HG03025 (cell line): Measurements from ENCODE around the gene DNMT3B.
"Not testable (repeated sequence)": the region's sequence is repeated elsewhere in the genome, so short reads cannot be mapped to it uniquely, and the experiment has no call there.

Experiments used
- ATAC-seq: cut with Tn5 transposase; IDR thresholded peaks from one replicate; pipeline ENCODE4 v1.9.1; 2021; ENCODE audit warnings: mild to moderate bottlenecking, moderate library complexity; ENCODE audit not compliant: unreplicated experiment, low FRiP score

Gene DNMT3B

DNA sequence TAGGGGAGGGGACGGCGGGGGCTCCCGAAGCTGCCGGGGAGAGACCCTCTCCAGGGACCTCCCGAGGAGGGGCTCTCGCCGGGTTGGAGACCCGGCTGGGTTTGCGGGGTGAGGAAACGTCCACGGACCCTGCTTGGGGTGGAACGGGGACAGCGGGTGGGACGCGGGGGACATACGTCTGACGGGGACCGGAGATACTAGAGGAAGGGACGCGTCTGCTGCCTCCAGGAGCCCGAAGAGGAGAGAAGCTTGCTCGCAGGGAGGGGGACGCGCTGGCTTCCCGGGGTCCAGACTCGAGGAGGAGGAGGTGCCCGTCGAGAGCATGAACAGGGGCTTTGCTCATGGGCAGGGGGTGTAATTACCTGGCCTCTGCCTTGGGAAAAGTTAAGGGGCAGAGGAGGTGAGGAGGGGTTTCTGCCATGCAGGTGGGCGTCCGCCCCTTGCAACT lies 593 bp downstream of the DNMT3B start:
- no peak for ATAC-seq

DNA sequence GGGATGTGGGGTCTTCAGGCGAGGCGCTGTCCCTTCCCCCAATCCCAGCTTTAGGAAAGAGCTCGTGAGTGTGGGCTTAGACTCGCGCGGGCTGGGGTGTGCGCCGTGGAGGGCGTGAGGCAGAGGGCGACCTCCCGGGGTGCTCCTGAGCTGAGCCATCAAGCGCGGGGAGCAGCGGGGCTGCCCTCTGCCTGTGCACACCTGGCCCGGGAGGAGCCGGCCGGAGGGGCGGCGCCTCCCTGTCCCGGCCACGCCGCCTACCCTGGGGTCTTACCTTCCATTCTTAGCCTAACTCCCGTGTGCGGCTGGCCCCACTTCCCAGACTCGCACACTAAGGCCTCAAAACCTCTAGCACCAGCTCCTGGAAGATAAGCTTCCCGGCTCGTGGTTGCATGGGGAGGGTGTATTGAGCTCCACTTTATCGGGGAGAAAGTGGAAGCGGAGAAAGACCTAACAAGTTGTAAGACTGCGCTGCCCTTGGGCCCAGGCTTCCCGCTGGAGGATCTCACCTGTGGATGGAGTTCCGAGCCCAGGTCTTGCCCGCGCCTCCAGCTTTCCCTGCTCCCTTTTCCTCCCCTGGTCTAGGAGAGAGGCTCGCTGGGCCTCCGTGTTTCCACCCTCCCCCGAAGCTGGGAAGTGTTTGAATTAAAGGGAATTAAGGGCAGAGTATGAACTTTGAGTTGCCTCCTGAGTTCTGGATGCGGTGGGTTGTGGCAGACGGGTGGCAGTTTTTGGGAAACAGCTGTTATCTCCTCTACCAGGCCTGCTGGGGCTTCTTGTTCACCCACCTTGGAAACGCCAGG lies 1.2 kb downstream of the DNMT3B start:
- ATAC-seq, result no peak

DNA sequence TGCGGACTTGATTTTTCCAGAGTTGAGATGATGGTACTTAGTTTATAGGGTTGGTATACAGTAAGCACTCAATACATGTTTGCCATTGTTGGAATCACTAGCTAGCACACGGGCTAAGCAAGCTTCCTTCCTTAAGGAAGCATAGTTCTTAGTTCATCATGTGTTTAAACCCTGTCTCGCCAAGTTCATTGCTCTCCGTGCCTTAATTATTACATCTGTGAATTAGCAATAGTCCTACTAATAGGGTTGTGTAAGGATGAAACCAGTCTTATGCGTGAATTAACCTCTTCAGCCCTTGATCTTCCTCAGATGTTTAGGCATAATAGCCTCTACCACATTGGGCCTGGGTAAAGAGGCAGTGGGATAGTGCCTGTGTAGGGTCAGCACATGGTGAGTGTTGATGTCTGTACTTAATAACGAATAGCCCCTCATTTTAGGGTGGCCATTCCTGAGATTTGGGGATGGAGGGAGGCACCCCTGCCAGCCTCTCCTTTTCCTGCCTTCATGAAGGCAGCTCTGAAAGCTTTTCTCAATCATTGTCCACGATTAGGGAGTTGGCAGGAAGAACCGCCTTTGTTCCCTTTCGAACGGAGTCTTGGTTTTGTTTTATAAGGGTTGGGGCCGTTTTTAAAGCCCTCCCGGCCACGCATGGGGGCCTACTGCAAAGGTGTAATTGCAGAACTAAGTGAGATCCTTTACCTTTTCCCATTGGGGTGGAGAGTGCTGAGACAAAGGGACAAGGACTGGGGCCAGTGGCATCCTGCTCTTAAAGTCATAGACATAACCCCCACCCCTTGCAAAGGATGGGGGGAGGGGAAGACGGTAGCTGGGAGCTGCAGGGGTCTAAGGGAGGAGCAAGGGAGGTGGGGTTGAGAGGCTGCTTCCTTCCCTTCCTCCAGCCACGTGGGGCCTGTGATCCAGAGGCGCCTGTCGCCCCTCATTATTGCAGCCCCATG lies 2.1 kb downstream of the DNMT3B start:
- ATAC-seq, result no peak

DNA sequence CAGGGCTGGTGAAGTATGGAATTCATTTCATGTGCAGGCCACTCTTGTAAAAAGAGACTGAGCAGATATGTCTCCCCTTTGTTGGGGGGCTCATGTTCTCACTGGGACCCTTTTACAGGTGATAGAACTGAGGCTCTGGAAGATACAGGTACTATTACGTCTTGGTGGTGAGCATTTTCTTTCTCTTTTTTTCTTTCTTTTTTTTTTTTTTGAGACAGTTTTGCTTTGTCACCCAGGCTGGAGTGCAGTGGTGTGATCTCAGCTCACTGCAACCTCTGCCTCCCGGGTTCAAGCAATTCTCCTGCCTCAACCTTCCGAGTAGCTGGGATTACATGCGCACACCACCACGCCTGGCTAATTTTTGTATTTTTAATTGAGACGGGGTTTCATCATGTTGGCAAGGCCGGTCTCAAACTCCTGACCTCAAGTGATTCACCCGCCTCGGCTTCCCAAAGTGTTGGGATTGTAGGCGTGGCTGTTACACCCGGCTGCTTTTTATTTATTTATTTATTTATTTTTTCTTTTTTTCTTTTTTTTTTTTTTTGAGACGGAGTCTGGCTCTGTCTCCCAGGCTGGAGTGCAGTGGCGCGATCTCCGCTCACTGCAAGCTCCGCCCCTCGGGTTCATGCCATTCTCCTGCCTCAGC lies 3.2 kb downstream of the DNMT3B start:
- ATAC-seq, result not testable (repeated sequence)

DNA sequence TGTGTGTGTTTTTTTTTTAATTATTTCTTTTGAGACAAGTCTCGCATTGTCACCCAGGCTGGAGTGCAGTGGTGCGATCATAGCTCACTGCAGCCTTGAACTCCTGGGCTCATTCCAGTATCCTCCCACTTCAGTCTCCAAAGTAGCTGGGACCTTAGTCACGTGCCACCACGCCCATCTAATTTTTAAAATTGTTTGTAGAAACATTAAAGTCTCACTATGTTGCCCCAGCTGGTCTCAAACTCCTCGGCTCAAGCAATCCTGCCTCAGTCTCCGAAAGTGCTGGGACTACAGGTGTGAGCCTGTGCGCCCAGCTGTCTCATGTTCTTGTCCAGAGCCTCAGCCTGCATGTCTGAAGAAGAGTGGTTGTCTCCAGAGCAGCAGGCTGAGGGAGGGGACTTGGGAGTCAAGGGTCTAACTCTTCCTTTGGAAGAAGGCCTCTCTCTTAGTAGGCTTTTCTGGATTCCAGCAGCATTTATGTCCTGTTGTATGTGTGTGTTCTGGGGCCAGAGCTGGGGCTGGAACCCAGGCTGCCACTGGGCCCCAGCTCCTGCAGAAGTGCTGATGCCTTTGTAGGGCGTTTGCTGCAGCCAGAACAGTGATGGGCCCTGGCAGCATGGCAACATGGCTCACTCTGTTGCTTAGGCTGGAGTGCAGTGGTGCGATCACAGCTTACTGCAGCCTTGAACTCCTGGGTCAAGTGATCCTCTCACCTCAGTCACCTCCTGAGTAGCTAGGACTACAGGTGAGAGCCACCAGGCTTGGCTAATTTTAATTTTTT lies 5.4 kb downstream of the DNMT3B start:
- ATAC-seq, result no peak

DNA sequence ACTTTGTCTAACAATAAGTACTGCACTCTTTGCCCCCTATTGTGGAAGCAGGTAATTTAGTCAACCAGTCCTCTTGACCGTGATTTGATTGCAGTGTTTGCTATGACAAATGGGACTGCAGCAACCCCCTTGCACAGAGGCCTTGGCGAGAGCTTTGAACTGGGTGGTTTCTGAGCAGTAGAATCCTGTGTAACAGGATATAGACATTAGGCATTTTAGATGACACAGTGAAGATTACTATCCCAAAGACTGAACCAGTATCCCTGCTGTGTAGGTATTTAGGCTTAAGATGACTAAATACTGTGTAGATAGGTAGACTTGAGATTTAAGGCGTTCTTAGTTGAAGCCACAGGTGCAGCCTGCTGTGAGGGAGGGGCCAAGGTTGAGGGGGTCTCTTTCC lies 9.9 kb downstream of the DNMT3B start:
- ATAC-seq, result no peak

DNA sequence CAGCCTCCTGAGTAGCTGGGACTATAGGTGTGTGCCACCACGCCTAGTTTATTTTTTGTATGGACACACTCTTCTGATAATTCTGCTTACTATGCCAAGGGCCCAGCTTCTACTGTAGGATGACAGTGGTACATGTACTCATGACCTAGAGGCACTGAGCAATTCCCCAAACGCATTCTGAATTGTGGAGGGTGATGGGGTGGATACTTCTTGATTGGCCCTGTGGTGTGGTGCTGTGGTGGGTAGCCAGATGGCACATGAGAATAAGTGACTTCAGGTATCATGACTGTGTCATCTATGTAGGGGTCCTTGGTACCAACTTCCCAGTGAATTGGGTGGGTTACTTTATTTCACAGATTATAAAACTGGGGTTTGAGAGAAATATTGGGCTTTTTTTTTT lies 11.0 kb downstream of the DNMT3B start:
- ATAC-seq, result no peak

DNA sequence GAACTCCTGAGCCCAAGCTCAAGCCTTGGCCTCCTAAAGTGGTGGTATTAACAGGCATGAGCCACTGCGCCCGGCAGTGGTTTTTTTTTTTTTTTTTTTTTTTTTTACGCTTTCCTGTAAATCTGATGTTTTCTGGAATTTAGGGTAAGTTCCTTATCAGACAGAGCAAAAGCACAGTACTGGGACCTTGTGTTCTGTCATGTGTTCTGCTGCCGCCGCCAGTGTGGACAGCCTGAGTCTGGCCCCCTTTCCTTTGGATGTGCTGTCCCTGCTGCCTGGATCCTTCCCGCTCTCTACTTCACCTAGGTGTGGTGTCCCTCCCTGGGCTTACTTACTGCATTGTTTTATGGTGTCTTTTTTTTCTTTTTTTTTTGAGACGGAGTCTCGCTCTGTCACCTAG lies 11.7 kb downstream of the DNMT3B start:
- ATAC-seq, result no peak

DNA sequence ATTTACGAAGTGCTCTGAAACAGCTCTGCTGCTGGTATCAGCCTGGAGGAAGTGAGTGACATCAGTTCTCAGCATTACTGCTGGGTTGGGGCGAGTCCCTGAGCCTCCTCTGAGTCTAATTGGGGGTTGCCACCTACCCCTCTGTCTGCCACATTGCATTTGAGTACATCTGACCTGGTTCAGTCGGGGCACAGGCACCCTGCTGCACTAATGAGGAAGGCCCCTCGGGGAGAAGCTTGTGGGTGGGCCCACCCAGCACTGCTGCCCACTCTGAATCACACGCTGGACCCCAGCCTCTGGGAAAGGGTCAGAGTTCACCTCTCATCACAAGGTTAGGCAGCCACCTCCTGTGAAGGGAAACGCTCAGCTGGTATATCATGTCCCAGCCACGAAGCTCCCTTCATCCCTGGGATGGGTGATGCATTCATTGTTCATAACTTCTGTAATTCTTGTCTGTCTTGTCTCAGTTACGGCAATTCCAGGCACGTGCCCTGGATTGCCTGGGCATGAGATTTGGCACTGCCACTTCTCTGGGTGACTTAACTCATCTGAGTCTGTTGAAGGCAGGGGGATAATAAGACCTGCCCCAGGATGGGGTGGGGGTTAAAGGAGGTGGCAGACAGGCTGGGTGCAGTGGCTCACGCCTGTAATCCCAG lies 13.3 kb downstream of the DNMT3B start:
- ATAC-seq, result no peak

DNA sequence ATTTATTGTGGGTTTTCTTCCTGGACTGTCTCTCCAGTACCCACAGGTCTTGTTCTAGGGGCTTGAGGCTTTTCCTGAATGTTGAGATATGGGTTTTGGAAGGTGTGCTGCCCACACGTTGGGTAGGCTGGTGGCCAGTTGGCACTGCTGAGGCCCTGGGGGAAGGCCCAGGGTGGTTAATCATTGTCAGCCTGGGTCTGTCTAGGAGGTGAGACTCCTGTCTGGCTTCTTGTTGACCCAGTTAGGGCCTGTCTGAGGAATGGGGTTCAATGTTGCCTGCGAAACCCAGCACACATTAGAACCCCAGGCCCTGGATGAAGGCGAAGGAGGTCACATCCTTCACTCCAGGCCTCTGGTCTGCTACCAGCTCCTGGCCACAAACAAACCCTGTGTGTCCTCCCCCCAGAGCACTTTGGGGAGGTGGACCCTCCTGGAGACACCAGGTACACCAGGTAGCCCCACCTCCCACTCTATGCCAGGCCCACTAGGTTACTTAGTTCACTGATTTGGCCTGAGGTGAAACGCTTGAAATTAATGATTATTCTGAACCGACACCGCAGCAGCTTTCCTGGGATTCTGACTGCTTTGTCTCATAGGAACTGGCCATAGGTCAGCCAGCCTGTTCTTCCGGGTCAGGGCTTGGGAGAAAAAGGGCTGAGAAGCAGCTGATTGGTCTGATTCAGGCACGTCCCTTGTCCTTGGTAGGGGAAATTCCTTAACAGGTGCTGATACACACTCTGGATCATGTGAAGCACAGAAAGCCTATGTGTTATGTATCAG lies 15.2 kb downstream of the DNMT3B start:
- no peak for ATAC-seq

DNA sequence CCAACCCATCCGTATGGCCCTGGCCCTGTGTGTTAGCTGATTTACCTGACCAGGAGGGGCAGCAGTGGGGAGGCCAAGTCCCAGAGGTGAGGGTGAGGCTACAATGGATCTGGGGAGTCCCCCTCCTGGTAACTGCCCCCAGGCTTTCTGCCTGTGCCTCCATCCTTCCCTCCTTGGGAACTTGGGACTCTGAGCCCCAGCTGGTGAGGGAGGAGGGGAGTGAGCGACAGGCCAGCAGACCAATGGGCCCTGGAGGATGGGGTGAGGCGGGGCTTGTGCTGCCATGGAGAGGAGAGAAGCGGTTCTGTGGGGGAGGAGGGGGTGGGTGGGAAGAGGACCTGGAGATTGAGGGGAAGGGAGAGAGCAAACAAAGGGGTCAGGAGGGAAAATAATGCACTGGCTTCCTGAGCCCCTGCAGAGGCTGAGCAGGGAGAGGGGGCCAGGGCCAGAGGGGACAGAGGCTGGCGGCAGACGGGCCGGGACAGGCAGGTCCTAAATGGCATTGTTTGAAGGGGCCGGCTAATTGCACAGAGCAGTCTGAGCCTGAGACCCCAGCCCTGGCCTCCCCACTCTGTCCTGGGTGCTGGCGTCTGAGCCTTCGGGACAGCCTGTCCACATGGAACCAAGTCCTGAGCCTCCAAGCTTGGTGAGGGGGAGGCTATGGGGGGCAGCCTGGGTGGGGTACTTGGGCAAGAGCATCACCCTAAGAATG lies 17.5 kb downstream of the DNMT3B start:
- no peak for ATAC-seq

DNA sequence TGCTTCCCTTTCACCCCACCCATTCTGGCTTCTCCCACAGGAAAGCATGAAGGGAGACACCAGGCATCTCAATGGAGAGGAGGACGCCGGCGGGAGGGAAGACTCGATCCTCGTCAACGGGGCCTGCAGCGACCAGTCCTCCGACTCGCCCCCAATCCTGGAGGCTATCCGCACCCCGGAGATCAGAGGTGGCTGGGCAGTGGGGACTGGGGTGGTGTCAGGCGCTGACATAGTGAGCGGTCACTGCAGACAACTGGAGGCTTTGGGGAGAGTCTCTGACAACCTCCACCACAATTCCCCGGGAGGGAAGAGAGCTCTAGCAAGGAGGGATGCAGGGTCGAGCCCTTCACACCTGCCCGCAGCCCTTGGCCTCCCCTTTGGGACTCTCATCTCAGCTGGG lies 18.1 kb downstream of the DNMT3B start:
- no peak for ATAC-seq

DNA sequence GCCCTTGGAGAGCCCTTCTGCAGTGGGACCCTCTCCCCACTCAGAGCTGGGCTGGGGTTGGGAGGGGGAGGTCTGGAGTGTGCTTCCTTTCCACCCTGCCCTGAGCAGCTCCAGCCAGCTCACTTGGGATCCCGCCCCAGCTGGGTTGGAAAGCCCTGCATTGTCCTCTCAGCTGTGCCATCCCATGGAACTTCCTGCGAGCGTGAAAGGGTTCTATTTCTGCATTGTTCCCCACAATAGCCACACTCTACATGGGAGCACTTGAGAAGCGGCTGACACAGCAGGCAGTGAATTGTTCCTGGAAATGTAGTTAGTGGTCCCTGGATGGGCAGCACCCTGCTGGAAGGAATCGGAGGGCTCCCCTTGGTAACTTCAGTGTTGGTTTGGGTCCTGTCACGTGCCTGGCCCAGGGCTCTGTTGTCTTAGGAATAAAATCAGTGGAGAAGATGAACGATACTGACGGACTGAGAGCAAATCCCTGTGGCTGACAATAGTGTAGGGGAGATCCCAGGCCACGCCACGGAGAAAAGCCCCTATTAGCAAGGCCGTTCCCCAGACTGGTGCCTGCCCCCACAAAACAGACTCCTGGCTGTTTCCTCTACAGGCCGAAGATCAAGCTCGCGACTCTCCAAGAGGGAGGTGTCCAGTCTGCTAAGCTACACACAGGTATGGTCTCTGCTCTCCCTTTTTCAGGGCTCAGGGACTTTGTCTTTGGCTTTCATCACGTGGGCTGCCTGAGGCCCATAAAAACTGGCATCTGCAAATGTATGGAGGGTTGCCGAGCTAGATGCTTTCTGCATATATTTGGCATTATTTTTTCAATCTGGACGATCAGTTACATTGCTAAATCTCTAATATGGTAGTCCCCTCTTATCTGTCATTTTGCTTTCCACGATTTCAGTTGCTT lies 18.8 kb downstream of the DNMT3B start:
- no peak for ATAC-seq

DNA sequence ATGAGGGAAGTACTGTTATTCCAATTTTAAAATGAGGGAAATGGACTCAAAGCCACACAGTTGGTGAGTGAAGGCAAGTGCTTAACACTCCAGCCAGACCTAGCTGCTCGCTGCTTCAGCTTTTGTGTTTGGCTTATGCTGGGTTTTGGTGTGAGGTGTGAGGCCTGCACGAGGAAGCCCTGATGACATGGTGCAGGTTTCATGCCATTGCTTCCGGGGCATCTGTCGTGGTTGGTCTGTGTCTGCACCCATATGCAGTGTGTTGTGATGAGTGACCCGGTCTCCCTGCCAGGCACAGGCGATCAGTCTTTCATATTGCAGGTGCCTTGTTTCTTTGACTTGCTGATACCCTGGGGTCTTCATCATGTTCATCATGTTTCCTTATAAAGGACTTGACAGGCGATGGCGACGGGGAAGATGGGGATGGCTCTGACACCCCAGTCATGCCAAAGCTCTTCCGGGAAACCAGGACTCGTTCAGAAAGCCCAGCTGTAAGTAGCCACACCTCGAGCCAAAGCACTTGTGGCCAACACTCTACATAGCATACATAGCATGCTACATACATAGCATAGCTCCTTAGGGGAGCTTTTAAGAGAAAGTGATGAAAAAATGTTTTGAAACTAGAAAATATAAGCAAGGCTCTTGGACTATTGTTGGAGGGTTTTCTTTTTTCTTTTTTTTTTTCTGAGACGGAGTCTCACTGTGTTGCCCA lies 22.3 kb downstream of the DNMT3B start:
- no peak for ATAC-seq

DNA sequence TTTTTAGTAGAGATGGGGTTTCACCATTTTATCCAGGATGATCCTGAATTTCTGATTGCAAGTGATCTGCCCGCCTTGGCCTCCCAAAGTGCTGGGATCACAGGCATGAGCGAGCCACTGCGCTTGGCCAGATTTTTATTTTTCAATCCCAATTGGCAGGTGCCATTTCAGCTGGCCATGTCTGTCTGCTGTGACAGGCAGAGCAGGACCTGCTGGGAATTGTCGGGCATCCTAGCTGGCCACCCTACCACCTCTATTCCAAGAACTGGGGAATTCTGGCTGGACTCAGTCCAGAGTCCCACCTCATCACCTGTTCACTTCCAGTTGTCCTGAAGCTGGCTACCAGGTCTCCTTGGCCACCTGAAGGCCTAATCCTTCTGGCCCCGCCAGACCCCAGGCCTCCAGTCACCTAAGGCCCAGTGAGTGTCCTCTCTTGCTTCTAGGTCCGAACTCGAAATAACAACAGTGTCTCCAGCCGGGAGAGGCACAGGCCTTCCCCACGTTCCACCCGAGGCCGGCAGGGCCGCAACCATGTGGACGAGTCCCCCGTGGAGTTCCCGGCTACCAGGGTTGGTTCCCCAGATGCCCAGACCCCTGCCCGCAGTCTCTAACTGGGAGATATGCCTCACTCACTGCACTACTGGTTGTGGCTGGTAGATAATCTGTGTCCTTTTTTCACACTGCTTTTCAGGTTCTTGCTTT lies 24.0 kb downstream of the DNMT3B start:
- ATAC-seq, result no peak

DNA sequence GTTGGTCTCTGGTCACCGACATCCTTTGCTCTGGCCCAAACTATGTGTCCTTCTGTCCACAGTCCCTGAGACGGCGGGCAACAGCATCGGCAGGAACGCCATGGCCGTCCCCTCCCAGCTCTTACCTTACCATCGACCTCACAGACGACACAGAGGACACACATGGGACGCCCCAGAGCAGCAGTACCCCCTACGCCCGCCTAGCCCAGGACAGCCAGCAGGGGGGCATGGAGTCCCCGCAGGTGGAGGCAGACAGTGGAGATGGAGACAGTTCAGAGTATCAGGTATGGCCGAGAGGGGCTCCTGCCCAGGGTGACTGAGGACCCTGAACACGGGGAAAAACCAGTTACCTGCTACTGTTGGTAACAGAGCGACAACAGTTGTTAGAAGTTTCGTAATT lies 25.0 kb downstream of the DNMT3B start:
- no peak for ATAC-seq
